Hippocampal formation (tissue), 2 donors: ENCODE measurements around the gene KDM4C.
"Not testable (repeated sequence)": the region's sequence is repeated elsewhere in the genome, so short reads cannot be mapped to it uniquely, and the experiment has no call there.

Source experiments
- DNase-seq, 2 donors: peaks; one replicate each; lab custom pipeline; 2025; lab: John Stamatoyannopoulos, UW

The KDM4C gene

GRCh38 chr9:6931913-6932312 lies 174.1 kb downstream of the KDM4C start:
- no peak for DNase-seq

DNA sequence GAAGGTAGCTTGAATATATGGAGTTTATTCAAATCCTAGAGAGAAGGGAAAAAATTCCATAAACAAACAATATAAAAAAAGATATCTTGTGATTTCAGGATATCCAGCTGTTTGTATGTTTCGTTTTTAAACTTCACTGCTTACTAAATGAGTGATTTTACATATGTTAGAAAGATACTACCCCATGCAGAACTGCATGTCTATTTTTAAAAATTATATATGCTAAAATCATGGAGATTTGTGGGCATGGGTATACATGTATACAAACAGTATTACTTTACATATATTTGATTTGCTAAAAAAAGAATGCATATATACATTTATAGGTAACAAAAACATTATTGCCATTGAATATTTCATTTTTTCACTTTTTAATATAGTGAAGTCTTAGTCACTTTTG lies 178.3 kb downstream of the KDM4C start:
- DNase-seq = no peak

DNA sequence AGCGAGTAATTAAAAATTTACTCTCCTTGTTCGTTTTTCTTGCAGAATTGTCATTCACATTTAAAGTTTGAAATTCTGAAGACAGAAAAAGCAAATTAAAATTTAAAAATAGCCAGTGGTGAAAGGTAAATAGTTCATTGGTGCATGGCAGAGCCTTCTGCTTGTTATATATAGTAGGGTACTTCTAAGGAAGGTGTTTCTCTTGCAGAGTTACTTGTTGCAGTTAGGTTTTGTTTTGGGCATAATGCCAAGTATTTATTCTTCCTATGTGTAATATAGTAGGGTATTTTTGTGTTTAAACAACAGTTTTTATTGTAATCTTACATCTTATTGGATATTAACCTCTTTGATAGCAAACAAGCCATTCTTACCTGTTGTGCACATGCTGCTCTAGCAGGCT lies 179.4 kb downstream of the KDM4C start:
- no peak for DNase-seq

GRCh38 chr9:6938447-6938846 lies 180.7 kb downstream of the KDM4C start:
- DNase-seq = peak in 1 of 2 donors; percentile 43

GRCh38 chr9:6938873-6939272 lies 181.1 kb downstream of the KDM4C start:
- no peak for DNase-seq

DNA sequence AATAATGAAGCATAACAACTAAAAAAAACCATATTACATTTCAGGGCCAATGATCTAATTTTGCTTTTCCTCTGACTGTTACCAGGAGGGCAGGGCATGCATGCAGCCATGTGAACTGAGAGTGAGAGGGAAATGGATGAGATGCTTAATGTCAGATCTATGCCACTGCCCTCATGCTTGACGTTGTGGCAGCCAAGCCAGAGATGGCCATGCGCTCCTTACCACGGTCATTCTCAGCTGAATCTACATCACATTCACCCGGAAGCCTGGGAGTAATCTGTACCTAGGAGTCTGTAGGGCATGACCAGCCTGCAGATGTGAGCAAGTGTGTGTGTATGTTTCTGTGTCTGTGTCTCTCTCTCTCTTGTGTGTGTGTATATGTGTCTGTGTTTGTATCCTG lies 183.7 kb downstream of the KDM4C start:
- no peak for DNase-seq

DNA sequence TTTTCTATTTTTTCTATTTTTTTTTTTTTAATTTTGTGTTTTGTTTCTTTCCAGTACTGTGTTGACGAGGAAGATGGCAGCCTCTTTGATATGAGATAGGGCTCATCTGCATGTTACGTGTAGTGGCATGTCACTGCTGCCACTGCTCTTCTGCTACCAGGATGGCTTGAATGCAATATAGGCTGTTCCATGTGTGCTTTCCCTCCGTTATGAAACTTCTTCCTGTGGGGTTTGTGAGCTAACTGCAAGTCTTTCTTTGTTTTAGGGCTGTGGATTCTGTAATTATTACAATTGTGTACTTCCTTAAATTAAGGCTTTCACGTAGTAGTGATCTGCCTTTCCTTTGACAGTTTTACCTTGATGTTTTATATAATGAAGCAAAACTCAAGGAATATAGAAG lies 184.6 kb downstream of the KDM4C start:
- no peak for DNase-seq

DNA sequence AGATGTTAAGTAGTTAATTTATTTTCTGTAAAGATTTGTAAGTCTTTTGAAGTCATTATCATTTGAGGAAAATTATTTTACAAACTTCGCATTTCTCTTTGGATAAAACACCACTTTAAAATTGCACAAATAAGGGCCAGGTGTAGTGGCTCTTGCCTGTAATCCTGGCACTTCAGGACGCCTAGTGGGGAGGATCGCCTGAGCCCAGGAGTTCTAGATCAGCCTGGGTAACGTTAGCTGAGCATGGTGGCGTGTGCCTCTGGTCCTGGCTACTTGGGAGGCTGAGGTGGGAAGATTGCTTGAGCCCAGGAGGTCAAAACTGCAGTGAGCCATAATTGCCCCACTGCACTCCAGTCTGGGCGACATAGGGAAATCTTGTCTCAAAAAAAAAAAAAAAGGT lies 185.5 kb downstream of the KDM4C start:
- no peak for DNase-seq

GRCh38 chr9:6944093-6944551 lies 186.3 kb downstream of the KDM4C start:
- peak in 1 of 2 donors; percentile 8 for DNase-seq

GRCh38 chr9:6944896-6945295 lies 187.1 kb downstream of the KDM4C start:
- DNase-seq = no peak

GRCh38 chr9:6945816-6946215 lies 188.0 kb downstream of the KDM4C start:
- no peak for DNase-seq

DNA sequence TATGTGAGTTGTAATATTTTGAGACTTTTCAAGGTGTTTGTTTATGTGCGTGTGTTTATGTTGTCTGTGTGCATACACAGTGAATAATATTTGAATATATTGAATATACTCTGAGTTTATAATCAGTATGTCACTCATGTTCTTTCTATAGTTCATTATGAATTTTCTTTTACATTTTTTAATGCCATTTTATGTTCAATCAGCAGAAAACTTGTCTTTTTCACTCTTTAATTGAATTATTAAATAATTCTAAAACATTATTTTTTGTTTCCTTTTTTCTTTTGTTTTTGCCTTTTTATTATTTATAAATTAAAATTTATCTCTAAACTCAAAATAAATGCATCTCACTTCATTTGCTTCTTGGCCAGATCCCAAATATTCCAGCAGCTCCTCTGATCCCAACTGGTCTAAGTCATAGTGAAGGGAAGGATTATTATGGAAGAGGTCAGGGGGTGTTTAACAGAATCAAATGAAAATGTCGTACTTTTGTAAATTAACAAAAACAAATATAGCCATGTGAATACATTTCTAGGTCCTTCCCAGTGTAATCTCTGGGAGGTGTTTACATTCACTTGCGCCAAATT lies 188.9 kb downstream of the KDM4C start:
- DNase-seq = no peak

DNA sequence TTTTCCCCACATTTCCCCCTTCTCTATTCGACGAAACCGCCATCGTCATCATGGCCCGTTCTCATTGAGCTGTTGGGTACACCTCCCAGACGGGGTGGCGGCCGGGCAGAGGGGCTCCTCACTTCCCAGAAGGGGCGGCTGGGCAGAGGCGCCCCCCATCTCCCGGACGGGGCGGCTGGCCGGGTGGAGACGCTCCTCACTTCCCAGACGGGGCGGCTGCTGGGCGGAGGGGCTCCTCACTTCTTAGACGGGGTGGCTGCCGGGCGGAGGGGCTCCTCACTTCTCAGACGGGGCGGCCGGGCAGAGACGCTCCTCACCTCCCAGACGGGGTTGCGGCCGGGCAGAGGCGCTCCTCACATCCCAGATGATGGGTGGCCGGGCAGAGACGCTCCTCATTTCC lies 191.1 kb downstream of the KDM4C start:
- DNase-seq = not testable (repeated sequence)

GRCh38 chr9:6955251-6955921 lies 197.6 kb downstream of the KDM4C start:
- peak; percentile 18 to 55 for DNase-seq

DNA sequence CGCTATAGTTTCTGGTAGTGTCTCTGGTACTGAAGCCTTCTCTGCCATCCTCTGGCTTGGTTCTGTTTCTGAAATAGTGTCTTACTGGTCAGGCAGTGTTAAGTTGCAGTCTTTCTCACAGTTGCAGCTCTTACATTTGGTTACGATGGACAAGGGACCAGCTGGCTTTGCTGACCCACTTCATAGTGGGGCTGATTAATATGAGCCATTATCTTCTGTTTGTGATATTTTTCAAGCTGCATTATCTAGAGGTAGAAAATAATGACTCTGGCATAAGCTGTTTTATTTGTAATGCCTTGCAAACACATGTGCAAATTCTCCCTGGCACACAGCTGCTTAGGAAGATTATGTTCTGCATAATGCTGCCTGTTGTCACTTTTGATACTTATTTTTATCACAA lies 199.1 kb downstream of the KDM4C start:
- DNase-seq = peak in 1 of 2 donors; percentile 6

GRCh38 chr9:6959270-6960000 lies 201.7 kb downstream of the KDM4C start:
- no peak for DNase-seq

DNA sequence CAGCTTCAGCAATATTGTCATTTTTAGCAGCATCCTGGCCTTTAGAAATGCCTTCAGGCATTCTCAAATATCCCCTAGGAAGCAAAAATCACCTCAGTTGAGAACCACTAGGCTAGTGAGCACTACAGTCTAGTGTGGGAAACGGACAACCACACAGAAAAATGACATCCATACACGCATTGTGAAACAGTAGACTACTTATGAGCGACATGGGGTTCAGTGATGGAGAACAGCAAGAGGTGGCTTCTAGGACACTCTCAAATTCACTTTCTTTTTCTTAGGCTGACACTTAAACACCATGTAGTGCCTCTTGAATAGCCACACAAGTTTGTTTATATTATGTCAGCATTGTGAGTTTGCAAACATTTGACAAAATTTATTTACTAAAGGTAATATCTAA lies 203.0 kb downstream of the KDM4C start:
- DNase-seq = no peak

DNA sequence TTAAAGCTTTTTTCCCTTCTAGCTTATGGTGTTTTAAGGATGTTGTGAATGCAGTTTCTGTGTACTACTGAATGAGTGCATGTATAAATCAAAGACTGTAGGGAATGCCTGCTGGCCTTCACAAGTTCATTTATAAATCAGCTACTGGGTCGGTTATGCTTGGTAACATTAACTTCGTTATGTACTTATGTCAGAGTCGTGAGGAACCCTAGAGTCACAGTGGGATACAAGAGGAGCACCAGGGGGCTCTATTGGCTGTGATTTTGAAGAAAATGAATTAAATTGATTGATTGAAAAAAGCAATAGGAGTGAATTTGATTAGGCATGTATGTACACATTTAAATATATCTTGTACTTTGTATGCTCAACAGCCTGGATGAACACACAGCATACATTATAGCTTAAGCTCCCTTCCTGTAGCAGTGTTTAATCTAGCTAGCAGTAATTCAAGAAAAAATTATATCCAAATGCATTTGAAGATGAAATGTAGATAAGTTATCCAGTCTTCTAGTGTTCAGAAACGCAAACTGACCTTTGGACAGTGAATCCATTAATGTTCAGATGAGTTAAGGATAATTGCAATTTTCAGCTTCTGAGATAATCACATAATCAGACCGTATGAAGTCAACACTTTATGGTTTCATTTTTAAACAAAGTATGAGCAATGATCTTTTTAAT lies 204.2 kb downstream of the KDM4C start:
- no peak for DNase-seq

DNA sequence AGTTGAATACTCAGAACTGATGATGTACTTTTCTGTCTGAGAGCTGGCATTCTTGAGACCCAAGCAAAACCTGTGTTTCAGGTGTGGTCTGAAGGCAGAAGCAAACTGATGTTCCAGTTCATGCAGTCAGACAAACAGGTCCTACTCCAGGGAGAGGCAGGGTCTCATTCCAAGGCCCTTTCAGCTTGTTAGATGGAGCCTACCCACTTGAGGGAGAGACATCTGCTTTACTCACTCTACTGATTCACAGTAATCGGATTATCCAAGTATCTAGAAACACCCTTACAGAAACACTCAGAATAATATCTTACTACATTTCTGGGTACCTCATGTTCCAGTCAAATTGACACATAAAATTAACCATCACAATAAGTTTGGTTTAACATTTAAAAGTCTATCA lies 207.8 kb downstream of the KDM4C start:
- no peak for DNase-seq

- DNase-seq = no peak
Measured at GRCh38 chr9:6968271-6968670, 210.5 kb downstream of the KDM4C start.

GRCh38 chr9:6969805-6970204 lies 212.0 kb downstream of the KDM4C start:
- DNase-seq = no peak

- no peak for DNase-seq
Measured at GRCh38 chr9:6973089-6973488, 215.3 kb downstream of the KDM4C start.

DNA sequence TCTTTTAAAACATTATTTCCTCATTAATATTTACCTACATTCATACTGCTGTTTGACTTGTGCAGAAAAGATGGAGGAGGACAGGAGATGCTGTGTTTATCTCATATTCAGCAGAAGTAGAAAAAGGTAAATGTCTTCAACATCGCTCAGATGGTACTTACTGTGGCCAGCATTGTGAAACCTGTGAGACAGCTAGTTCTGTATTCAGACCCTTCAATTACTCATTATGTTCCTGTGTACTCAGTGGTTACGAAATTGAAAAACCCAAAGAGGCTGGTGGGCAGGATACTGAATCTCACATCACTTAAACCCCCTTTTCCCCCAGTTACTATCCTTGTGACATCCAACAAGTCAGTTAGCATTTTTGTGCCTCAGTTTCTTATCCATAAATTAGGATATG lies 216.0 kb downstream of the KDM4C start:
- no peak for DNase-seq
